ENCODE results near the gene CYREN. TPM values are rescaled to one million over a fixed set of nuclear protein-coding genes. Genes with fewer than 3 reads are reported as not detected.

CYREN gene
- total RNA-seq, 1 donor from 2014 or later = 39.6 TPM

- ATAC-seq = no peak
- TF ChIP-seq CTCF (IDR thresholded peaks at IDR 0.05) = no peak
- Histone ChIP-seq H3K27ac (peak overlapping the region; percentile 94), H3K4me3 (peak overlapping the region; percentile 77), H3K9me3 (no peaks in the 10 kb centered on the region), H3K4me1 (peaks cover 62% of the 10 kb centered on the region), H3K36me3 (peaks cover 48% of the 10 kb centered on the region), H3K27me3 (ENCODE audit: low read depth) (no peaks in the 10 kb centered on the region)
- no peak for DNase-seq
- intact Hi-C loops (cut with DNase I) = no loop called here
Measured at GRCh38 chr7:135168489-135169140, 1.9 kb downstream of the CYREN start.

- Histone ChIP-seq H3K9me3 (no peaks in the 10 kb centered on the region), H3K27ac (peak overlapping the region; percentile 72), H3K4me1 (peaks cover 68% of the 10 kb centered on the region), H3K36me3 (peaks cover 51% of the 10 kb centered on the region), H3K4me3 (no peak overlapping the region), H3K27me3 (ENCODE audit: low read depth) (no peaks in the 10 kb centered on the region)
- no peak for ATAC-seq
- no peak for TF ChIP-seq CTCF (IDR thresholded peaks at IDR 0.05)
- DNase-seq = peak; percentile 70
- intact Hi-C loops (cut with DNase I) = no loop called here
Measured at GRCh38 chr7:135168001-135168400, 2.5 kb downstream of the CYREN start.

- no peaks in the 10 kb centered on the region for H3K9me3 ChIP-seq
- DNase-seq (no peak), ATAC-seq (no peak)
- H3K4me1 ChIP-seq = peaks cover 70% of the 10 kb centered on the region
- intact Hi-C loops (cut with DNase I) = no loop called here
- no peak overlapping the region for H3K4me3 ChIP-seq
- no peak for TF ChIP-seq CTCF (IDR thresholded peaks at IDR 0.05)
- H3K27ac ChIP-seq = peak overlapping the region; percentile 72
- no peaks in the 10 kb centered on the region for H3K27me3 ChIP-seq (ENCODE audit: low read depth)
- H3K36me3 ChIP-seq = peaks cover 51% of the 10 kb centered on the region
Measured at GRCh38 chr7:135167365-135167917, 3.1 kb downstream of the CYREN start.

GRCh38 chr7:135166338-135166990, 4.0 kb downstream of the CYREN start:
- Histone ChIP-seq H3K27ac (peak overlapping the region; percentile 72), H3K4me1 (peaks cover 78% of the 10 kb centered on the region)
- intact Hi-C loops (cut with DNase I) = no loop called here

GRCh38 chr7:135165862-135166261, 4.6 kb downstream of the CYREN start:
- intact Hi-C loops (cut with DNase I) = no loop called here
- DNase-seq (no peak), ATAC-seq (no peak)
- no peaks in the 10 kb centered on the region for H3K27me3 ChIP-seq (ENCODE audit: low read depth)
- H3K4me1 ChIP-seq = peaks cover 79% of the 10 kb centered on the region
- H3K4me3 ChIP-seq = no peak overlapping the region
- no peaks in the 10 kb centered on the region for H3K9me3 ChIP-seq
- H3K27ac ChIP-seq = peak overlapping the region; percentile 72
- no peak for TF ChIP-seq CTCF (IDR thresholded peaks at IDR 0.05)
- H3K36me3 ChIP-seq = peaks cover 51% of the 10 kb centered on the region

More at GRCh38 chr7:135166338-135166990, 4.0 kb downstream of the CYREN start:
- ATAC-seq (no peak), DNase-seq (no peak)
- Histone ChIP-seq H3K36me3 (peaks cover 51% of the 10 kb centered on the region), H3K27me3 (ENCODE audit: low read depth) (no peaks in the 10 kb centered on the region), H3K9me3 (no peaks in the 10 kb centered on the region), H3K4me3 (peak overlapping the region; percentile 4)
- no peak for TF ChIP-seq CTCF (IDR thresholded peaks at IDR 0.05)

All from lower lobe of right lung (tissue), 2 donors.